Measurements from ENCODE around the gene CHST11. TPM values are rescaled to one million over a fixed set of nuclear protein-coding genes. Genes with fewer than 3 reads are reported as not detected.

Gene CHST11
- total RNA-seq, 4 donors from 2014 or later = 2.1 to 7.3 (median 4.9) TPM

DNA sequence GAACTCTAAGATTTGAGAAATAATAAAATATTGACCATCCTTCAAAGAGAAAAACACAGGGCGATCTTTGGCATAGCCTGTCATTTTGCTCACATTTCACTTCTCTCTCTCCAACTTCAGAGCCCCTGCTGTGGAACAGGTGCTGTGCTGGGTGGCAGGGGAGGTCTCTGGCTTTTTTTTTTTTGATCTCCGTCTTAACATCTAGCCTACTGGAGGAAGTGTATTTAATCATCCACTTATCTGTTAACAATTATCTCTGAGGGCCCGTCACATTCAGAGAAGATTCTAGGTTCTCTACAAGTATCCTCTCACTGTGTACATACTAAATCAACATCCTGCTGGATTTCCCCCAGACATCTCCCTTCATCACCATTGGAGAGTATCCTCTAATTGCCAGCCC, 34.1 kb downstream of the CHST11 start:
- 90 to 91% methylated on average over 3 of the region's 3 CpGs for WGBS, 2 donors
- H3K4me3 ChIP-seq (ENCODE audit: low read depth, poor library complexity, severe bottlenecking) = no peak overlapping the region
- no peak for DNase-seq (ENCODE audit: low spot score in 2 of 2)
- intact Hi-C loops (cut with DNase I; ENCODE audit: low total_unique reads) = no loop called here
- TF ChIP-seq, protein P1, sequence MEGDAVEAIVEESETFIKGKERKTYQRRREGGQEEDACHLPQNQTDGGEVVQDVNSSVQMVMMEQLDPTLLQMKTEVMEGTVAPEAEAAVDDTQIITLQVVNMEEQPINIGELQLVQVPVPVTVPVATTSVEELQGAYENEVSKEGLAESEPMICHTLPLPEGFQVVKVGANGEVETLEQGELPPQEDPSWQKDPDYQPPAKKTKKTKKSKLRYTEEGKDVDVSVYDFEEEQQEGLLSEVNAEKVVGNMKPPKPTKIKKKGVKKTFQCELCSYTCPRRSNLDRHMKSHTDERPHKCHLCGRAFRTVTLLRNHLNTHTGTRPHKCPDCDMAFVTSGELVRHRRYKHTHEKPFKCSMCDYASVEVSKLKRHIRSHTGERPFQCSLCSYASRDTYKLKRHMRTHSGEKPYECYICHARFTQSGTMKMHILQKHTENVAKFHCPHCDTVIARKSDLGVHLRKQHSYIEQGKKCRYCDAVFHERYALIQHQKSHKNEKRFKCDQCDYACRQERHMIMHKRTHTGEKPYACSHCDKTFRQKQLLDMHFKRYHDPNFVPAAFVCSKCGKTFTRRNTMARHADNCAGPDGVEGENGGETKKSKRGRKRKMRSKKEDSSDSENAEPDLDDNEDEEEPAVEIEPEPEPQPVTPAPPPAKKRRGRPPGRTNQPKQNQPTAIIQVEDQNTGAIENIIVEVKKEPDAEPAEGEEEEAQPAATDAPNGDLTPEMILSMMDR (IDR thresholded peaks at IDR 0.05) = no peak
- TF ChIP-seq POLR2A (IDR thresholded peaks at IDR 0.05) = no peak

DNA sequence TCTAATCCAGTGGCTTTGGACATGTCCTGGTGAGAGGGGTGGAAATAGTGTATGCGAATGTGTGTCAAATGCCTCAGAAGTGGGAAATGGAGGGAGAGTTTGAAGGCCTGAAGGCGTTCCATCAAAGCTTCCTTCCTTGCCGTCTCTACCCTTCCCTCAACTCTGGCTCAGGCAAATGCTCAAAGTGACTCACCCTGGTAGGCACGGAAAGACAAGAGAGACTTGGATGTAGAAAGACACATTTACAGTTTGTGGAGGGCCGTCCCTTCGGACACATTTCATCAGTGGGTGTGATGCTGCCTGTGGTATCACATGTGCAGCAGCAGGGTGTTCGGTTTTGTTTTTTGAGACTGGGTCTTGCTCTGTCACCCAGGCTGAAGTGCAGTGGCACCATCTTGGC, 36.7 kb downstream of the CHST11 start:
- H3K4me3 ChIP-seq (ENCODE audit: low read depth, poor library complexity, severe bottlenecking) = no peak overlapping the region
- 90 to 94% methylated on average over 7 of the region's 7 CpGs for WGBS, 2 donors
- DNase-seq (ENCODE audit: low spot score in 2 of 2) = no peak
- TF ChIP-seq, protein P1 (IDR thresholded peaks at IDR 0.05) = no peak
- TF ChIP-seq POLR2A (IDR thresholded peaks at IDR 0.05) = no peak
- intact Hi-C loops (cut with DNase I; ENCODE audit: low total_unique reads) = no loop called here

DNA sequence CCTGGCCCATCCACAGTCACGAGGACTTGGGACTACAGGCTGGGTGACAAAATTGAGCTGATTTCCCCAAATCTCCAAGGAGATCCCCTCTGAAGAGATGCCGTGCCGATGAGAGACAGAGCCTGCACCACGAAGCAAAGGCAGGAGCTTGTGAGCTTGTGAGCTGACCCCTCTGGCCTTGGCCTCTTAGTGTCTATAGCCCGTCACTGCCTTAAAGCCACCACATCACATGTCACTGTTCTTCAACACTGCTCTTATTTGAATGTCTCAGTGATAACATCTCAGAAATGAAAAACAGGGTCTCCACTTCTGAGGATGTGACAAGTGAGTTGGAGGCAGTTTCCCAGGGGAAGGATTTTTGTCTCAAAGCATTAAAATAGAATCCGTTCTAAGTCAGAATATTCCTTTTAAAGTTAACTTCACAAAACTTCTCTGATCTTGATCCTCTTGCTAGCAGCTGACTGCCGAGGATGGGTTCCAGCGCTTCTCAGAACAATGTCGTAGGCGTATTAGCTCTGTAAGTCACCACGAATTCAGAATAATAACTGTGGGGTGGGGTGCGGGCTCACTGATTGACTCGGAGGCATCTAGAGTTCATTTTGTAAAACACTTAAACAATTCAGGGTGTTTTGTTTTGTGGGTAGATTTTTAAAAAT, 37.5 kb downstream of the CHST11 start:
- 62 to 74% methylated on average over 13 of the region's 13 CpGs for WGBS, 2 donors
- DNase-seq (ENCODE audit: low spot score in 2 of 2) = no peak
- H3K4me3 ChIP-seq (ENCODE audit: low read depth, poor library complexity, severe bottlenecking) = no peak overlapping the region
- intact Hi-C loops (cut with DNase I; ENCODE audit: low total_unique reads) = no loop called here
- TF ChIP-seq, protein P1 (IDR thresholded peaks at IDR 0.05) = no peak
- no peak for TF ChIP-seq POLR2A (IDR thresholded peaks at IDR 0.05)

DNA sequence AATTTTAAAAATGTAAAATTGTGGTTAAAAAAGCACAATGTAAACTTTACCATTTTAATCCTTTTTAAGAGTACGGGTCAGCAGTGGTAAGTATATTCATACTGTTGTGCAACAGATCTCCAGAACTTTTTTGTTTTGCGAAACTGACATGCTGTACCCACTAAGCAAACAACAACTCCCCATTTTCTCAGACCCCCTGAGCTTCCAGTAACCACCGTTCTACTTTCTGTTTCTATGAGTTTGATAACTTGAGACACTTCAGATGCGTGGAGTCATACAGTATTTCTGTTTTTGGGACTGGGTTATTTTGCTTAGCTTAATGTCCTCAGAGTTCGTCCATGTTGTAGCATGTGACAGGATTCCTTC, 38.0 kb downstream of the CHST11 start:
- DNase-seq (ENCODE audit: low spot score in 2 of 2) = no peak
- intact Hi-C loops (cut with DNase I; ENCODE audit: low total_unique reads) = no loop called here
- H3K4me3 ChIP-seq (ENCODE audit: low read depth, poor library complexity, severe bottlenecking) = no peak overlapping the region
- WGBS, 2 donors = 74 to 75% methylated on average over 5 of the region's 5 CpGs
- TF ChIP-seq POLR2A (IDR thresholded peaks at IDR 0.05) = no peak
- TF ChIP-seq, protein P1 (IDR thresholded peaks at IDR 0.05) = no peak

DNA sequence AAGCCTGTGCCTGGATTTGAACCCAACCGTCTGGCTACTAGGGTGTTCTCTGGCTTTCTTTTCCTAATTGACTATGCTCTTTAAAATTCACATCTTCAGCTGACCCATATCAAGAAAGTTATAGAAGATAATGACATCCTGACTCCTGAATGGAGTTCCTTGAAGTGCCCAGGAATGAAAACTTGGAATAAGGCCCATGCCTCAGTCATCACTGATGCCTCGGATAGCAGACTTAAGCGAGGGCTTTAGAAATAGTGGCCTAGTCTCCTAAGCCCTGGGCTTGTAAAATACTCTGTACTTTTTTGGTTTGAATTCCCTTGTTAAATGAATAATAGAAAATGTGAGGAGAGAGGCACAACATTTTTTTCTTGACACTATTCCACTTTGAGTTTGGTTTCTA, 39.0 kb downstream of the CHST11 start:
- no peak for TF ChIP-seq POLR2A (IDR thresholded peaks at IDR 0.05)
- TF ChIP-seq, protein P1 (IDR thresholded peaks at IDR 0.05) = no peak
- no peak overlapping the region for H3K4me3 ChIP-seq (ENCODE audit: low read depth, poor library complexity, severe bottlenecking)
- intact Hi-C loops (cut with DNase I; ENCODE audit: low total_unique reads) = no loop called here
- 89 to 90% methylated on average over 3 of the region's 3 CpGs for WGBS, 2 donors
- DNase-seq (ENCODE audit: low spot score in 2 of 2) = no peak

DNA sequence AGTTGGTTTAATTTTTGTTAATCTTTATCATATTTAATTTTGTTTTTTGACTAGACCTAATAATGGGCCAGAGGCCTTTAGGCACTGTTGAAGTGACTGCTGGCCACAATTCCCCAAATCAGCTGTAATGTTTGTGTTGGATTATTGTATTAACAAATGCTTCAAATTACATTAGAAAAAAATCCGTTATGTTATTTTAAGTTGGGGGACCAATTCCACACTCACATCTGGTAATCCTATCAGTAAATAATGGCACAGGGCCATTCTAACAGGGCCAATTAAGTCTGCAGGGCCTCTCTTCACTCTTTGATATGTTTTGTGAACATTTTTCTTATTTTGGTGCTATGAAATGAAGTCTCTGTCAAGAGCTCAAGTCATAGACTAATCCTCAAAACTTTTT, 39.6 kb downstream of the CHST11 start:
- no peak overlapping the region for H3K4me3 ChIP-seq (ENCODE audit: low read depth, poor library complexity, severe bottlenecking)
- TF ChIP-seq, protein P1 (IDR thresholded peaks at IDR 0.05) = no peak
- no peak for TF ChIP-seq POLR2A (IDR thresholded peaks at IDR 0.05)
- DNase-seq (ENCODE audit: low spot score in 2 of 2) = no peak
- WGBS, 2 donors = 50 to 60% methylated on average over 1 of the region's 1 CpG
- intact Hi-C loops (cut with DNase I; ENCODE audit: low total_unique reads) = no loop called here
